SK-N-SH treated with all-trans-retinoic acid at 6 μM for 48 hours (cell line): ENCODE measurements around the gene C17orf100.

Experiments
- PATZ1 ChIP-seq: fragments of 250-450 bp; sonication (Bioruptor Pico); IDR thresholded peaks from 2 replicates; pipeline ENCODE4 v1.8.0; 2020; ENCODE audit warnings: mild to moderate bottlenecking, moderate library complexity, borderline replicate concordance
- TF ChIP-seq, protein P1 (sequence below): fragments of 250-450 bp; sonication (Bioruptor Pico); IDR thresholded peaks from 2 replicates; pipeline ENCODE4 v1.5.1; 2020; ENCODE audit warnings: low read depth, mild to moderate bottlenecking, moderate library complexity

- no peak for TF ChIP-seq PATZ1 (CRISPR knock-in tag)
- TF ChIP-seq, protein P1, sequence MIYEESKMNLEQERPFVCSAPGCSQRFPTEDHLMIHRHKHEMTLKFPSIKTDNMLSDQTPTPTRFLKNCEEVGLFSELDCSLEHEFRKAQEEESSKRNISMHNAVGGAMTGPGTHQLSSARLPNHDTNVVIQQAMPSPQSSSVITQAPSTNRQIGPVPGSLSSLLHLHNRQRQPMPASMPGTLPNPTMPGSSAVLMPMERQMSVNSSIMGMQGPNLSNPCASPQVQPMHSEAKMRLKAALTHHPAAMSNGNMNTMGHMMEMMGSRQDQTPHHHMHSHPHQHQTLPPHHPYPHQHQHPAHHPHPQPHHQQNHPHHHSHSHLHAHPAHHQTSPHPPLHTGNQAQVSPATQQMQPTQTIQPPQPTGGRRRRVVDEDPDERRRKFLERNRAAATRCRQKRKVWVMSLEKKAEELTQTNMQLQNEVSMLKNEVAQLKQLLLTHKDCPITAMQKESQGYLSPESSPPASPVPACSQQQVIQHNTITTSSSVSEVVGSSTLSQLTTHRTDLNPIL (CRISPR knock-in tag) = no peak
Measured at GRCh38 chr17:6641247-6641863, 10.2 kb upstream of the C17orf100 start.
